Upper lobe of right lung (tissue), 1 donor: Measurements from ENCODE around the gene KCNN1. TPM values are rescaled to one million over a fixed set of nuclear protein-coding genes. Genes with fewer than 3 reads are reported as not detected.

ENCODE experiments used
- ATAC-seq: fragments of 200-7000 bp; cut with Tn5 transposase; one replicate; pipeline ENCODE4 v1.9.1; 2020; ENCODE audit warnings: mild to moderate bottlenecking, moderate library complexity
- DNase-seq: peaks from one replicate; pipeline ENCODE4 v3.0.0-alpha.2; 2020
- H3K27ac ChIP-seq: fragments of 200-600 bp; one replicate; pipeline ENCODE4 v1.8.0; 2022
- H3K27me3 ChIP-seq: fragments of 200-600 bp; one replicate; pipeline ENCODE4 v1.8.0; 2022; ENCODE audit warnings: mild to moderate bottlenecking
- H3K36me3 ChIP-seq: fragments of 200-600 bp; one replicate; pipeline ENCODE4 v1.8.0; 2022
- H3K4me1 ChIP-seq: fragments of 200-600 bp; one replicate; pipeline ENCODE4 v1.8.0; 2022
- H3K4me3 ChIP-seq: fragments of 200-600 bp; one replicate; pipeline ENCODE4 v1.8.0; 2022; ENCODE audit warnings: mild to moderate bottlenecking
- H3K9me3 ChIP-seq: fragments of 200-600 bp; one replicate; pipeline ENCODE4 v1.8.0; 2022
- CTCF ChIP-seq: fragments of 200-600 bp; IDR thresholded peaks from one replicate; pipeline ENCODE4 v1.8.0; 2022; ENCODE audit warnings: antibody characterized with exemption
- intact Hi-C: fragments of 100-400 bp; cut with DNase I; formaldehyde crosslinking; loops from one replicate; pipeline ENCODE4 v1.11.0; 2022
- total RNA-seq: library from RNA; stranded (reverse); fragmentation: NEBNext Ultra II Directional; extraction: Animal tissue kit (Norgen Biotek cat#: 25700); gene quantifications from one replicate; pipeline ENCODE4 v1.2.1, GENCODE V29; 2021
- donor health status: DM: no; HTN: yes; CAD: no; lungs with severe emphysema.

Gene KCNN1
- total RNA-seq, 1 donor from 2014 or later = not detected

- Histone ChIP-seq H3K36me3 (no peaks in the 10 kb centered on the region), H3K4me1 (peaks cover 29% of the 10 kb centered on the region), H3K27ac (peak overlapping the region; percentile 77), H3K4me3 (no peak overlapping the region), H3K27me3 (no peaks in the 10 kb centered on the region), H3K9me3 (no peaks in the 10 kb centered on the region)
- intact Hi-C loops = no loop called here
- TF ChIP-seq CTCF = no peak
- DNase-seq (peak; percentile 92), ATAC-seq (peak; percentile 79)
These were observed 82.5 kb downstream of the KCNN1 start for GRCh38 chr19:18049385-18049784.

Other genes starting within 250 kb of the KCNN1 start
- gene MAP1S, start 247.6 kb upstream of the KCNN1 start, total RNA-seq = 71.4 TPM
- gene FCHO1, start 215.6 kb upstream of the KCNN1 start, total RNA-seq = 7.4 TPM
- 2.1 TPM for gene B3GNT3, start 172.0 kb upstream of the KCNN1 start, total RNA-seq
- gene INSL3, start 145.6 kb upstream of the KCNN1 start, total RNA-seq = not detected
- gene JAK3, start 119.1 kb upstream of the KCNN1 start, total RNA-seq = 15.1 TPM
- gene RPL18A, start 107.2 kb upstream of the KCNN1 start, total RNA-seq = 1,315 TPM
- not detected for gene SLC5A5, start 95.2 kb upstream of the KCNN1 start, total RNA-seq
- 59.7 TPM for gene CCDC124, start 34.1 kb upstream of the KCNN1 start, total RNA-seq
- gene ARRDC2, start 41.1 kb downstream of the KCNN1 start, total RNA-seq = 82.7 TPM
- gene IL12RB1, start 119.8 kb downstream of the KCNN1 start, total RNA-seq = 6.2 TPM
- gene MAST3, start 130.7 kb downstream of the KCNN1 start, total RNA-seq = 23.1 TPM
- 24.2 TPM for gene PIK3R2, start 186.1 kb downstream of the KCNN1 start, total RNA-seq
- 554 TPM for gene IFI30, start 206.7 kb downstream of the KCNN1 start, total RNA-seq
- gene MPV17L2, start 226.1 kb downstream of the KCNN1 start, total RNA-seq = 8.2 TPM
- 1.9 TPM for gene RAB3A, start 236.9 kb downstream of the KCNN1 start, total RNA-seq